HepG2 (cell line): ENCODE results near the gene CXADR. TPM values are rescaled to one million over a fixed set of nuclear protein-coding genes. Genes with fewer than 3 reads are reported as not detected.

Experiments
- ERF ChIP-seq: IDR thresholded peaks from 2 replicates; pipeline ENCODE4 v1.6.1; 2018; ENCODE audit warnings: missing biosample characterization, missing genetic modification reagents
- HHEX ChIP-seq: IDR thresholded peaks from 2 replicates; pipeline ENCODE4 v1.6.1; 2016; ENCODE audit warnings: control low read depth
- ISL2 ChIP-seq: sonication (generic); formaldehyde crosslinking; IDR thresholded peaks from 2 replicates; pipeline ENCODE4 v1.5.0; 2020; ENCODE audit warnings: missing genetic modification reagents
- LCORL ChIP-seq, 2 experiments: fragments of 450-650 bp in 1 of 2; sonication (generic) in 1 of 2; formaldehyde crosslinking in 1 of 2; IDR thresholded peaks; 2 replicates each; pipeline versions ENCODE4 v1.5.0 to v1.6.1; 2017 to 2020; ENCODE audit warnings: antibody characterized with exemption in 1 of 2, missing genetic modification reagents in 1 of 2
- MED13 ChIP-seq: sonication (generic); formaldehyde crosslinking; IDR thresholded peaks from 2 replicates; pipeline ENCODE4 v1.5.0; 2020; ENCODE audit warnings: missing genetic modification reagents
- PAX8 ChIP-seq: sonication (generic); formaldehyde crosslinking; IDR thresholded peaks from 2 replicates; pipeline ENCODE4 v1.8.0; 2022; ENCODE audit warnings: mild to moderate bottlenecking, missing genetic modification reagents, borderline replicate concordance
- RCOR2 ChIP-seq: IDR thresholded peaks from 2 replicates; pipeline ENCODE4 v1.6.1; 2016; ENCODE audit warnings: missing biosample characterization, missing genetic modification reagents
- REPIN1 ChIP-seq: sonication (generic); formaldehyde crosslinking; IDR thresholded peaks from 2 replicates; pipeline ENCODE4 v1.8.0; 2022; ENCODE audit warnings: missing genetic modification reagents, low read depth, mild to moderate bottlenecking, borderline replicate concordance
- STAT5B ChIP-seq: sonication (generic); formaldehyde crosslinking; IDR thresholded peaks from 2 replicates; pipeline ENCODE4 v1.4.0; 2020; ENCODE audit warnings: missing genetic modification reagents
- ZNF138 ChIP-seq: sonication (generic); formaldehyde crosslinking; IDR thresholded peaks from 2 replicates; pipeline ENCODE4 v1.5.0; 2020; ENCODE audit warnings: mild to moderate bottlenecking, low read depth, missing genetic modification reagents
- ZNF292 ChIP-seq: sonication (generic); formaldehyde crosslinking; IDR thresholded peaks from 2 replicates; pipeline ENCODE4 v1.8.1; 2022; ENCODE audit warnings: mild to moderate bottlenecking, low read depth, missing genetic modification reagents, borderline replicate concordance
- ZNF296 ChIP-seq: sonication (generic); formaldehyde crosslinking; conservative IDR thresholded peaks from 2 replicates; pipeline ENCODE4 v1.5.0; 2020; ENCODE audit warnings: mild to moderate bottlenecking, missing genetic modification reagents
- ZNF33B ChIP-seq: sonication (generic); formaldehyde crosslinking; IDR thresholded peaks from 2 replicates; pipeline ENCODE4 v1.5.1; 2020; ENCODE audit warnings: mild to moderate bottlenecking, missing genetic modification reagents
- ZNF780A ChIP-seq: sonication (generic); formaldehyde crosslinking; IDR thresholded peaks from 2 replicates; pipeline ENCODE4 v1.8.0; 2022; ENCODE audit warnings: mild to moderate bottlenecking, missing genetic modification reagents, moderate library complexity
- ZNF883 ChIP-seq: sonication (generic); formaldehyde crosslinking; IDR thresholded peaks from 2 replicates; pipeline ENCODE4 v1.5.1; 2020; ENCODE audit warnings: mild to moderate bottlenecking, missing genetic modification reagents; ENCODE audit errors: not compliant biosample characterization
- polyA plus RNA-seq, 8 experiments: library from polyadenylated mRNA; depleted of rRNA in 3 of 8; stranded (reverse) in 7 of 8; unstranded in 1 of 8; fragments of >200 nt; fragmentation: Illumina TruSeq in 4 of 8; extraction: Trizol in 4 of 8; gene quantifications; 2 replicates each; pipeline versions ENCODE4 v1.2.1 to v1.2.3, GENCODE V29; 2011 to 2016; ENCODE audit warnings: low read depth in 4 of 8, missing spikeins in 1 of 8, mixed read lengths in 1 of 8; ENCODE audit not compliant: insufficient read depth in 1 of 8
- total RNA-seq, 5 experiments: library from RNA; depleted of rRNA; stranded (reverse); fragments of >200 nt; fragmentation: Illumina TruSeq; extraction: Trizol; gene quantifications; 2 replicates each; pipeline ENCODE4 v1.2.3, GENCODE V29; 2016; ENCODE audit warnings: low read depth in 1 of 5
- TF ChIP-seq, protein P1 (sequence below): sonication (generic); formaldehyde crosslinking; IDR thresholded peaks from 2 replicates; pipeline ENCODE4 v1.8.0; 2022; ENCODE audit warnings: missing genetic modification reagents, mild to moderate bottlenecking, moderate library complexity, borderline replicate concordance
- TF ChIP-seq, protein P2 (sequence below): sonication (generic); formaldehyde crosslinking; IDR thresholded peaks from 2 replicates; pipeline ENCODE4 v1.4.0; 2020; ENCODE audit warnings: missing genetic modification reagents, mild to moderate bottlenecking, borderline replicate concordance
- TF ChIP-seq, protein P3 (sequence below): sonication (generic); formaldehyde crosslinking; IDR thresholded peaks from 2 replicates; pipeline ENCODE4 v1.4.0; 2020; ENCODE audit warnings: missing genetic modification reagents
- TF ChIP-seq, protein P4 (sequence below): IDR thresholded peaks from 2 replicates; pipeline ENCODE4 v1.6.1; 2018; ENCODE audit warnings: missing genetic modification reagents
- TF ChIP-seq, protein P5 (sequence below): IDR thresholded peaks from 2 replicates; pipeline ENCODE4 v1.6.1; 2016; ENCODE audit warnings: low read depth

Gene CXADR
- total and polyA plus RNA-seq, 2 of the 13 experiments (the other 11 are each of a cell fraction or from before 2014, with no cell fraction given): 86.8 to 110 TPM

DNA sequence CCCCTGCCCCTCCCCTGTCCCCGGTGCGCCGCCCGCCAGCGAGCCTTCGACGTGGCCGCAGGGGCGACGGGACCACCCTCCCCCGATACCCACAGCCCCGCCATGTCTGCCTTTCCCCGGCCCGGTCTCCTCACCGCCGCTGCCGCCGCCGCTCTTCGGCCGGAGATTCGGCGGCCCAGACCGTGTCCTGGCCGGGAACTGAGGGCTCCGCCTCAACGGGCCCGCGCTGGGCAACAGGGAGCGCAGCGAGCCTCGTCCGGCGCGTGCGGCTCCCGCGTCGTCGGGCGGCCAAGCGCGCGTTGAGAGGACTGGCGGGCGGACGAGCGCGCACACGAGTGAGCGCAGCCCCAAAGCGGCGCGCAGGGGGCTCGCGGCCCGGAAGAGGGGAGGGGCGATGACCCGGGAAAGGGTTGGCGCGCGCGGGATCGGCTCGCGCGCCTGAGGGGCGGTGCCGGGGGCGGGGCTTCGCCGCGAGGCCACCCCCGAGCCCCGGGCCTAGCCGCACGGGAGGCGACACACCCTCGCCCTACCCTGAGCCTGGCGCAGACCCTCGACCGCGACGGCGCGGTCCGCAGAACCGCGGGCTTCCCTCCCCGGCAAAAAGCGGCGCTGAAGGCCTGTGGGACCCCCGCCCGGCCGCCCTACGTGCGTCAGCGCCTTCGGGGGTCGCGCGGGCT is 99.9 kb downstream of the CXADR start, which contains the start of gene BTG3 (continued):
- TF ChIP-seq, protein P1, sequence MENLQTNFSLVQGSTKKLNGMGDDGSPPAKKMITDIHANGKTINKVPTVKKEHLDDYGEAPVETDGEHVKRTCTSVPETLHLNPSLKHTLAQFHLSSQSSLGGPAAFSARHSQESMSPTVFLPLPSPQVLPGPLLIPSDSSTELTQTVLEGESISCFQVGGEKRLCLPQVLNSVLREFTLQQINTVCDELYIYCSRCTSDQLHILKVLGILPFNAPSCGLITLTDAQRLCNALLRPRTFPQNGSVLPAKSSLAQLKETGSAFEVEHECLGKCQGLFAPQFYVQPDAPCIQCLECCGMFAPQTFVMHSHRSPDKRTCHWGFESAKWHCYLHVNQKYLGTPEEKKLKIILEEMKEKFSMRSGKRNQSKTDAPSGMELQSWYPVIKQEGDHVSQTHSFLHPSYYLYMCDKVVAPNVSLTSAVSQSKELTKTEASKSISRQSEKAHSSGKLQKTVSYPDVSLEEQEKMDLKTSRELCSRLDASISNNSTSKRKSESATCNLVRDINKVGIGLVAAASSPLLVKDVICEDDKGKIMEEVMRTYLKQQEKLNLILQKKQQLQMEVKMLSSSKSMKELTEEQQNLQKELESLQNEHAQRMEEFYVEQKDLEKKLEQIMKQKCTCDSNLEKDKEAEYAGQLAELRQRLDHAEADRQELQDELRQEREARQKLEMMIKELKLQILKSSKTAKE (CRISPR knock-in tag): 0 out of 2 replicates have a peak, but pooled peaks have one; percentile 11
- TF ChIP-seq ZNF33B (CRISPR knock-in tag): no peak
- no peak for TF ChIP-seq RCOR2 (CRISPR knock-in tag)
- no peak for TF ChIP-seq HHEX (CRISPR knock-in tag)
- no peak for TF ChIP-seq ZNF296 (CRISPR knock-in tag)
- TF ChIP-seq ZNF138 (CRISPR knock-in tag): no peak; the same call in 1 of the 2 replicates
- TF ChIP-seq ZNF780A (CRISPR knock-in tag): no peak
- TF ChIP-seq, protein P2, sequence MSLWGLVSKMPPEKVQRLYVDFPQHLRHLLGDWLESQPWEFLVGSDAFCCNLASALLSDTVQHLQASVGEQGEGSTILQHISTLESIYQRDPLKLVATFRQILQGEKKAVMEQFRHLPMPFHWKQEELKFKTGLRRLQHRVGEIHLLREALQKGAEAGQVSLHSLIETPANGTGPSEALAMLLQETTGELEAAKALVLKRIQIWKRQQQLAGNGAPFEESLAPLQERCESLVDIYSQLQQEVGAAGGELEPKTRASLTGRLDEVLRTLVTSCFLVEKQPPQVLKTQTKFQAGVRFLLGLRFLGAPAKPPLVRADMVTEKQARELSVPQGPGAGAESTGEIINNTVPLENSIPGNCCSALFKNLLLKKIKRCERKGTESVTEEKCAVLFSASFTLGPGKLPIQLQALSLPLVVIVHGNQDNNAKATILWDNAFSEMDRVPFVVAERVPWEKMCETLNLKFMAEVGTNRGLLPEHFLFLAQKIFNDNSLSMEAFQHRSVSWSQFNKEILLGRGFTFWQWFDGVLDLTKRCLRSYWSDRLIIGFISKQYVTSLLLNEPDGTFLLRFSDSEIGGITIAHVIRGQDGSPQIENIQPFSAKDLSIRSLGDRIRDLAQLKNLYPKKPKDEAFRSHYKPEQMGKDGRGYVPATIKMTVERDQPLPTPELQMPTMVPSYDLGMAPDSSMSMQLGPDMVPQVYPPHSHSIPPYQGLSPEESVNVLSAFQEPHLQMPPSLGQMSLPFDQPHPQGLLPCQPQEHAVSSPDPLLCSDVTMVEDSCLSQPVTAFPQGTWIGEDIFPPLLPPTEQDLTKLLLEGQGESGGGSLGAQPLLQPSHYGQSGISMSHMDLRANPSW (CRISPR knock-in tag): no peak
- peak; percentile 59; the same call in 1 of the 2 replicates for TF ChIP-seq PAX8 (CRISPR knock-in tag)
- TF ChIP-seq, protein P3, sequence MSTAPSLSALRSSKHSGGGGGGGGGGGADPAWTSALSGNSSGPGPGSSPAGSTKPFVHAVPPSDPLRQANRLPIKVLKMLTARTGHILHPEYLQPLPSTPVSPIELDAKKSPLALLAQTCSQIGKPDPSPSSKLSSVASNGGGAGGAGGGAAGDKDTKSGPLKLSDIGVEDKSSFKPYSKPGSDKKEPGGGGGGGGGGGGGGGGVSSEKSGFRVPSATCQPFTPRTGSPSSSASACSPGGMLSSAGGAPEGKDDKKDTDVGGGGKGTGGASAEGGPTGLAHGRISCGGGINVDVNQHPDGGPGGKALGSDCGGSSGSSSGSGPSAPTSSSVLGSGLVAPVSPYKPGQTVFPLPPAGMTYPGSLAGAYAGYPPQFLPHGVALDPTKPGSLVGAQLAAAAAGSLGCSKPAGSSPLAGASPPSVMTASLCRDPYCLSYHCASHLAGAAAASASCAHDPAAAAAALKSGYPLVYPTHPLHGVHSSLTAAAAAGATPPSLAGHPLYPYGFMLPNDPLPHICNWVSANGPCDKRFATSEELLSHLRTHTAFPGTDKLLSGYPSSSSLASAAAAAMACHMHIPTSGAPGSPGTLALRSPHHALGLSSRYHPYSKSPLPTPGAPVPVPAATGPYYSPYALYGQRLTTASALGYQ (CRISPR knock-in tag): peak; percentile 41; the same call in 1 of the 2 replicates
- TF ChIP-seq STAT5B (CRISPR knock-in tag): no peak
- TF ChIP-seq ISL2 (CRISPR knock-in tag): no peak
- peak; percentile 67 for TF ChIP-seq ZNF883 (CRISPR knock-in tag)
- no peak for TF ChIP-seq ERF (CRISPR knock-in tag)
- TF ChIP-seq REPIN1: peak; percentile 87
- TF ChIP-seq, protein P4, sequence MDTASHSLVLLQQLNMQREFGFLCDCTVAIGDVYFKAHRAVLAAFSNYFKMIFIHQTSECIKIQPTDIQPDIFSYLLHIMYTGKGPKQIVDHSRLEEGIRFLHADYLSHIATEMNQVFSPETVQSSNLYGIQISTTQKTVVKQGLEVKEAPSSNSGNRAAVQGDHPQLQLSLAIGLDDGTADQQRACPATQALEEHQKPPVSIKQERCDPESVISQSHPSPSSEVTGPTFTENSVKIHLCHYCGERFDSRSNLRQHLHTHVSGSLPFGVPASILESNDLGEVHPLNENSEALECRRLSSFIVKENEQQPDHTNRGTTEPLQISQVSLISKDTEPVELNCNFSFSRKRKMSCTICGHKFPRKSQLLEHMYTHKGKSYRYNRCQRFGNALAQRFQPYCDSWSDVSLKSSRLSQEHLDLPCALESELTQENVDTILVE (CRISPR knock-in tag): peak; percentile 20; the same call in 1 of the 2 replicates
- no peak for TF ChIP-seq LCORL (IDR thresholded peaks at IDR 0.05)
- no peak for TF ChIP-seq LCORL (CRISPR knock-in tag; IDR thresholded peaks at IDR 0.05)
- TF ChIP-seq, protein P5, sequence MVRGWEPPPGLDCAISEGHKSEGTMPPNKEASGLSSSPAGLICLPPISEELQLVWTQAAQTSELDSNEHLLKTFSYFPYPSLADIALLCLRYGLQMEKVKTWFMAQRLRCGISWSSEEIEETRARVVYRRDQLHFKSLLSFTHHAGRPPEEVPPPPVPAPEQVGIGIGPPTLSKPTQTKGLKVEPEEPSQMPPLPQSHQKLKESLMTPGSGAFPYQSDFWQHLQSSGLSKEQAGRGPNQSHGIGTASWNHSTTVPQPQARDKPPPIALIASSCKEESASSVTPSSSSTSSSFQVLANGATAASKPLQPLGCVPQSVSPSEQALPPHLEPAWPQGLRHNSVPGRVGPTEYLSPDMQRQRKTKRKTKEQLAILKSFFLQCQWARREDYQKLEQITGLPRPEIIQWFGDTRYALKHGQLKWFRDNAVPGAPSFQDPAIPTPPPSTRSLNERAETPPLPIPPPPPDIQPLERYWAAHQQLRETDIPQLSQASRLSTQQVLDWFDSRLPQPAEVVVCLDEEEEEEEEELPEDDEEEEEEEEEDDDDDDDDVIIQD (CRISPR knock-in tag): no peak
- no peak for TF ChIP-seq ZNF292 (CRISPR knock-in tag)
- no peak for TF ChIP-seq MED13 (CRISPR knock-in tag)
